Liver (tissue), 3 donors: ENCODE results near the gene MBD6.

Experiments
- CTCF ChIP-seq: fragments of 150-350 bp; IDR thresholded peaks from 2 replicates; pipeline ENCODE4 v1.5.1; 2017; ENCODE audit warnings: improper control_type of control experiment, low read depth, low read length; ENCODE audit not compliant: missing input control
- EGR1 ChIP-seq, 2 donors: IDR thresholded peaks; 2 replicates each; pipeline ENCODE4 v1.6.1; 2016 to 2018; ENCODE audit warnings: antibody characterized with exemption in 2 of 2, low read depth in 2 of 2
- GABPA ChIP-seq, 2 donors: IDR thresholded peaks in 1 of 2; conservative IDR thresholded peaks in 1 of 2; 2 replicates each; pipeline ENCODE4 v1.6.1; 2016; ENCODE audit warnings: antibody characterized with exemption in 2 of 2, mild to moderate bottlenecking in 1 of 2, moderate library complexity in 1 of 2
- HNF4A ChIP-seq, 2 donors: conservative IDR thresholded peaks; 2 replicates each; pipeline ENCODE4 v1.6.1; 2016; ENCODE audit warnings: antibody characterized with exemption in 2 of 2, mild to moderate bottlenecking in 2 of 2
- JUND ChIP-seq, 2 donors: IDR thresholded peaks; 2 replicates each; pipeline ENCODE4 v1.6.1; 2016; ENCODE audit warnings: antibody characterized with exemption in 2 of 2
- MAX ChIP-seq: IDR thresholded peaks from 2 replicates; pipeline ENCODE4 v1.6.1; 2016; ENCODE audit warnings: antibody characterized with exemption
- TAF1 ChIP-seq: conservative IDR thresholded peaks from 2 replicates; pipeline ENCODE4 v1.6.1; 2016; ENCODE audit warnings: antibody characterized with exemption, mild to moderate bottlenecking
- YY1 ChIP-seq: IDR thresholded peaks from 2 replicates; pipeline ENCODE4 v1.6.1; 2016; ENCODE audit warnings: antibody characterized with exemption, mild to moderate bottlenecking
- TF ChIP-seq, protein P1 (sequence below): IDR thresholded peaks from 2 replicates; pipeline ENCODE4 v1.6.1; 2016; ENCODE audit warnings: antibody characterized with exemption, mild to moderate bottlenecking
- donor health status: healthy.
- donor health status: healthy.

DNA sequence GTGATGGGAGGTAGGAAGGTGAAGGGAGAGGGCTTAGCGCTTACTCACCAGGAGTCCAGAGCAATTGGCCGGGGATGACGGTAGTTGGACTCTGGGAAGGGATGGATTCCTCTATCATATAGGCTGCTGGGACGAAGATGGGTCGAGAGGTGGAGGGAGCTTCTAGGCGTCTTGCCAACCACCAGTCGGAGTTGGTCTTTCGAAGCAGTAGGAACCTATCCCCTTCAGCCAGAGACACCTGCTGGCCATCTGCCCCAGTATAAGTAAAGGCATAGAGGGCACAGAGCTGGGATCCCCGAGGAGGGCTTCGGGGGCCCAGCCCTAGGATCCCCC, 43.6 kb upstream of the MBD6 start:
- TF ChIP-seq CTCF (no peak), YY1 (no peak), EGR1 (IDR thresholded peaks at IDR 0.05; ENCODE audit: low read depth in 2 of 2) (no peak), GABPA (IDR thresholded peaks at IDR 0.05 in 1 of 2, conservative IDR thresholded peaks at IDR 0.05 in 1 of 2) (no peak), TAF1 (no peak), HNF4A (conservative IDR thresholded peaks at IDR 0.05) (no peak), JUND (IDR thresholded peaks at IDR 0.05) (no peak), MAX (no peak)
- TF ChIP-seq, protein P1, sequence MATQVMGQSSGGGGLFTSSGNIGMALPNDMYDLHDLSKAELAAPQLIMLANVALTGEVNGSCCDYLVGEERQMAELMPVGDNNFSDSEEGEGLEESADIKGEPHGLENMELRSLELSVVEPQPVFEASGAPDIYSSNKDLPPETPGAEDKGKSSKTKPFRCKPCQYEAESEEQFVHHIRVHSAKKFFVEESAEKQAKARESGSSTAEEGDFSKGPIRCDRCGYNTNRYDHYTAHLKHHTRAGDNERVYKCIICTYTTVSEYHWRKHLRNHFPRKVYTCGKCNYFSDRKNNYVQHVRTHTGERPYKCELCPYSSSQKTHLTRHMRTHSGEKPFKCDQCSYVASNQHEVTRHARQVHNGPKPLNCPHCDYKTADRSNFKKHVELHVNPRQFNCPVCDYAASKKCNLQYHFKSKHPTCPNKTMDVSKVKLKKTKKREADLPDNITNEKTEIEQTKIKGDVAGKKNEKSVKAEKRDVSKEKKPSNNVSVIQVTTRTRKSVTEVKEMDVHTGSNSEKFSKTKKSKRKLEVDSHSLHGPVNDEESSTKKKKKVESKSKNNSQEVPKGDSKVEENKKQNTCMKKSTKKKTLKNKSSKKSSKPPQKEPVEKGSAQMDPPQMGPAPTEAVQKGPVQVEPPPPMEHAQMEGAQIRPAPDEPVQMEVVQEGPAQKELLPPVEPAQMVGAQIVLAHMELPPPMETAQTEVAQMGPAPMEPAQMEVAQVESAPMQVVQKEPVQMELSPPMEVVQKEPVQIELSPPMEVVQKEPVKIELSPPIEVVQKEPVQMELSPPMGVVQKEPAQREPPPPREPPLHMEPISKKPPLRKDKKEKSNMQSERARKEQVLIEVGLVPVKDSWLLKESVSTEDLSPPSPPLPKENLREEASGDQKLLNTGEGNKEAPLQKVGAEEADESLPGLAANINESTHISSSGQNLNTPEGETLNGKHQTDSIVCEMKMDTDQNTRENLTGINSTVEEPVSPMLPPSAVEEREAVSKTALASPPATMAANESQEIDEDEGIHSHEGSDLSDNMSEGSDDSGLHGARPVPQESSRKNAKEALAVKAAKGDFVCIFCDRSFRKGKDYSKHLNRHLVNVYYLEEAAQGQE: no peak
